Activated CD4-positive, alpha-beta T cell treated with anti-CD3 and anti-CD28 coated beads for 24 hours (primary cell): Measurements from ENCODE around the gene CACNG4.

Experiments
- DNase-seq, 2 donors: peaks; one replicate each; pipeline ENCODE4 v3.0.0-alpha.2; 2020; ENCODE audit warnings: low read depth in 2 of 2

CACNG4 gene

DNA sequence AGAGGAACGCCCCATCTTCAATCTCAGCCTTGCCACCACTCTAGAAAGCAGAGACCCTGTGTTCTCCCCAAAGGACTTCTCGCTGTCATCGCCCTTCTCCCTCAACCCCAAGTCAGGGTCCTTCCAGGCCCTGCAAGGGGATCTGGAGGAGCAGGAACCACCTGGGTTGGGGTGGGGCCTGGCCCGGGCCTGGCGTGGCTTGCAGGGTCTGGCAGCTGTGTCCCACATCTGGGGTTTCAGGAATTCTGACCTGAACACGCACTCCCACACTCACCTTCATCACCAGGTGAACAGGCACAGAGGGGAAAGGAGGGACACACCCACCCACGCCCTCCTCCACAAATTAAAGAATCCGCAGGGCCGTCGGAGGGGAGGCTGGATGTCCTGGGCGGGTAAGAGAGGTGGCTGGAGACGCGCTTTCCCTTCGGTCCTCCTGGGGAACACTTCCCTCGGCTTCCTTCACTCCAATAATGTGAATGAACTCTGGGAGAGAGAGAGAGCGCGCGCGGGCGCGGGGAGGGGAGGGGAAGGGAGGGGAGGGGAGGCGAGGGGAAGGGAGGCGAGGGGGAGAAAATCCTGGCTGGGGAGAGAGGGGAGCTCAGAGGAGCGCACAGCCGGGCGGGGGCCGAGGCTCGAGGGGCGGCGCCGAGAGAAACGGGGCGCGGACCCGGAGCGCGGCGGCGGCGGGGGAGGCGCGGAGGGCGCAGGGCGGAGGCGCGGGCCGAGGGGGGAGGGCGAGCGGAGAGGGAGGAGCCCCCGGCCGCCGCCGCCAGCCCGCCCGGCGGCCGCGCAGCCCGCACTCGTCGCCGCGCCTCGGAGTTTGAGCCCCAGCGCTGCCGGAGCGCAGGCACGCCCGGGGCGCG is at the start of gene CACNG4:
CACNG4 (plus strand) TSS at position 799 of the 863 bp plus-strand sequence. CDS start 205 bp downstream, outside the sequence.
- no peak for DNase-seq

DNA sequence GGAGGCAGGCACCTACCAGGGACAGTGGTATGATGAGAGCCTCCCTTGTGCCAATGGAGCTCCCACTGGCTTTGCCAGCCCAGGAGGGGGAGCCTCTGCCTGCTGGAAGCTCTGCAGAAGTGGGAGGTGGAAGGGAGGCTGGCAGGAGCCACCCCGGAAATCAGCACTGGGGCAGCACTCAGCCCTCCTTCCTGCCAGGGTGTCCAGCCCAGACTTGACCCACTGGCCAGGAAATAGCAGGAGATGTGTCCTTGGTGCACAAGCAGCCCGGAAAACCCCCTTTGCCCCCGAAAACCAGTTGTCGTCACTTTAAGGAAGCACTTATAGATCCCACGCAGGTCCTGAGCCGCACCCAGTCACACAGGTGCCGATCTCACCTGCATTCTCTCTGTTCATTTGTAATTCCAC is 49.3 kb upstream of the CACNG4 start:
- no peak for DNase-seq

DNA sequence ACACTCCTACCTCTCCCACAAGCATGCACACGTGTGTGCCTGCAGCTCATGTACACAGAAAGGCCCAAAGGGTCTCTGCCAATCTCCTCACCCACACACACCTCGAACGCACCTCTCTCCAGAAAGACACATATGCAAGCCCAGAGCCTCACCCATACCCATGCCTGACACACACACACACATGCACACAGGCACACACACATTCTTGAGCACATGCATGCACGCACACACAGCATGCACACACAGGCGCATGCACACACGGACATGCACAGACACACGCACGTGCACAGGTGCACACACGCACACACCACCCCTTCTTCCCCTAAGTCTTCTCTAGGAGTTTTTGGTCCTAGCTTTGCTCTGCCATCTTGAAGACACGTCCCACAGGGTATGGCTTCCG is 48.7 kb upstream of the CACNG4 start:
- no peak for DNase-seq

DNA sequence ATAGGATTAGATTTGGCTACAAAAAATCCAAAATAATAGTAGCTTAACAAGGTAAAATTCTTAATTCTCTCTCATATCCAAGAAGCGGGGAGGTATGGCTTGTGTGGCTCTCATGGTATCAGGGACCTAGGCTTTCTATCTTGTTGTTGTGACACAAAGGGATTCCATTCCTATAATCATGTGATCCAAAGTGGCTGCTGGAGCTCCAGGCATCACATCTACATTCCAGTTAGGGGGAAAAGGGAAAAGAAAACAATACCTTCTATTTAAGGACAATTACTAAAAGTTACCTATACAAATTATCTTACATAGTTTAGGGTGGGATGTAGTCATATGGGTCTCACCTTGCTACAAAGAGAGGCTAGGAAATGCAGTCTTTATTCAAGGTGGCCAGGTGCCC is 47.6 kb upstream of the CACNG4 start:
- no peak for DNase-seq

DNA sequence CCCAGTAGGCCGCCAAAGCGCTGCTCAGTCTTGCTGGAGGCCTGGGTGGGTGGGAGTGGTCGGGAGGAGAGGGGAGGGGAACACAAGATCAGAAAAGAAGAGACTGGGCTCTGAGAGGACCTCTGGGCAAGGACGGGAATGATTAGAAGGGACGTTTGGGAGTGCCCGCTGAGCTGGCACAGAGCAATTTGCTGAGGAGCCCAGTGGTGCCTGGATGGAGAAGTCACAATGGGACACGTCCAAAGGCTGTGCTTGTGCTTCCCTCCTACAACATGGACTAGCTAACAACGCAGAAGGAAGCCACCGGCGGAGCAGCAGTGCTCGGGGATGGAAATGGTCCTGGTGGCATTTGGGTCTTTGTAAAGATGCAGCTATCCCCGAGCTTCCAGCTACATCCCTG is 45.6 kb upstream of the CACNG4 start:
- DNase-seq, result no peak

DNA sequence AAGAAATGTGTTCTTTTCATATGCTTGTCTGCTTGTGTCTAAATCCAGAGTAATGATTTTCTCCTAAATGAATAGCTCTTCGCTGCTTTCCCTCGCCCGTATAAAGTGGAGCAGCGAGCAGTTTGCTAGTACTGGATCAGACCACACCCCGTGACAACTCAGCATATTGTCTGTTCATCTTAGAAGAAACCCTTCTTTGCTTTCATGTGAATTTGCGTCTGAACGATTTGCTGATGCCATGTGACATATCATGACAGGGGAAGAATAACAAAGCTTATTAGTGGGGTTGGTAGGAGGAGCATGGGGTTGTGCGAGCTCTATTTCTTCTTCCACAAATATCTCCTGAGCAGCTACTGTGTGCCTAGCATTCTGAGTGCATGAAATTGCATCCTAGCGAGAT is 44.1 kb upstream of the CACNG4 start:
- no peak for DNase-seq

DNA sequence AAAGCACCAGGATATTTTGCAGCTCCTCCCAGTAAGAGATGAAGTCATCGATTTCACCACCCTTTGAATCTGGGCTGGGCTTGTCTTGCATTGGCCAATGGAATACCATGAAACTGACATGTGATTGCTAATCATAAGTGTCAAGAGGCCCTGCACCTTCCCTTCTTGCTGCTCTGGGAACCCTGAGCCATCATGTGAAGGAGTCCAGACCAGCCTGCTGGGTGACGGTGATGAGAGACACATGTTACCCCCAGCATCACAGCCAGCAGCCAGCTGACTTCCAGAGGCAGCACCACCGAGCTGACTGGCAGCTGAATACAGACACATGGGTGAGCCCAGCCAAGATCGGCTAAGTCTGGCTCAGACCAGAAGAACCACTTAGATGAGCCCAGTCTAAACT is 43.6 kb upstream of the CACNG4 start:
- no peak for DNase-seq

DNA sequence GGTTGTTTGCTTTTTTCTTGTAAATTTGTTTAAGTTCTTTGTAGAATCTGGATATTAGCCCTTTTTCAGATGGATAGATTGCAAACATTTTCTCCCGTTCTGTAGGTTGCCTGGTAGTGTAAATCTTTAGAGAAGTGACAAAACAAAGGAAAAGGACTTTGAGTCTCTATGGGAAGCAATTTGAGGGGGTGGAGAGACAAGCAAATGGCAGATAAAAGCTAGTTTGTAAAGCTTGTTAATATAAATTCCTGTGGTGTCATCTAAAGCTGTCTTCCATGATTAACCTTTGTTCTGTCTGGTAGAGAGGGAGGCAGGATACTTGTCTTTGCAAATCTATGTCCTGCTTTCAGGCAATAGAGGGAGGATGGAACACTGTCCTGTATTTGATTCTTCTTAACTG is 40.6 kb upstream of the CACNG4 start:
- DNase-seq, result no peak

DNA sequence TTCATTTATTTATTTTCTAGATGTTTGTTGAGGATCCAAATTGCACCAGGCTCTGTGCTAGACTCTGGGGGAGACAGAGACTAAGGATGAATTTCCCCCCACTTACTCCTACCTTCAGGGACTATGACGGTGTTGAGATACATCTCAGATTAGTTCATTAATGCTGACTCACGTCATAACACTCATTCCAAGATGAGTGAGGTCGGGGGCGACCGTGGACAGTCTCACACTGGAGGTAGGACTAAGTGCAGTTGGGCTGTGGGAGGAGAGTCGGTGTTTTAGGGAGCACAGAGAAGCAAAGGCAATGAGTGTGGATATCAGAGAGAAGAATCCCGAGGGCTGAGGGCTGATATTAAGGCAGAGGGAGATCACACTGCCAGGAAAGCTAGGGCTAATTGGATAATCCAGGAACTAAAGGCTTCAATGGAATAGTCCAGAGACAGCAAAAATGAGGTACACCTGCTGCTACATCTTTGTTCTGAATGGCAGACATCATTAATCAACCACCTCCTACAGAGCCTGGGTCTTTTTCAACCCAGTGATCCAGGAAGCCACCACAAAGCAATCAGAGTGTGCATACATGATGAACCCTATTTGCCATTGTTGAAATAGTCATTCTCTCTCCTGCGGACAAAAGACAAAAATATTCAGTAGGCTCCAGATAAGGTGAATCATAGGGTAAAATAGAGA is 38.6 kb upstream of the CACNG4 start:
- no peak for DNase-seq

DNA sequence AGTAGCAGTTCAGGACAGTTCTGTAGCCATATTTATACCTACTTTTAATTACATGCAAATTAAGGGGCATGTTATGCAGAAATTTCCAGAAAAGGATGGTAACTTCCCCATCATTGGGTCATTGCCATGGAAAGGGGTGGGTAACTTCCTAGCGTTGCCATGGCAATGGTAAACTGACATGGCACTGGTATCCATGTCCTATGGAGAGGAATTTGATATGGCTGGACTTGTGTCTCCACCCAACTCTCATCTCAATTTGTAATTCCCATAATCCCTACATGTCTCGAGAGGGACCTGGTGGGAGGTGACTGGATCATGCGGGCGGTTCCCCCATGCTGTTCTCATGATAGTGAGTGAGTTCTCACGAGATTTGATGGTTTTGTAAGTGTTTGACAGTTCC is 35.6 kb upstream of the CACNG4 start:
- DNase-seq, result no peak

DNA sequence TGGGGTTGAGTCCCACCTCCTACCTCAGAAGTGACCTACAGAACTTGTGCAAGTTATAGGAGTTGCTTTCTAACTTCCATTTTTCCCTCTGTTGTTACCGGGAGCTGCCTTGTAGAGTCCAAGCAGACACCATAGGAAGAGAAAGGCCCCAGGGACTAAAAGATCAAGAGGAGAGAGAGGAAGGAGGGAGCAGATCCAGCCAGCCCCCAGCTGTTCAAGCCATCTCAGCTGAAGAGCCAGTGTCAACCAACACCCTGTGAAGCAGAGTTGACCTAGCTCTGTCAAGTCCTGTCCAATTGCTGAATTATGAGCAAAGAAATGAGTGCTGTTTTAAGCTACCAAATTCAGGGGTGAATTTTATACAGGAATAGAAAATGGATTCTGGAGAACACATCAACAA is 34.9 kb upstream of the CACNG4 start:
- DNase-seq, result no peak

DNA sequence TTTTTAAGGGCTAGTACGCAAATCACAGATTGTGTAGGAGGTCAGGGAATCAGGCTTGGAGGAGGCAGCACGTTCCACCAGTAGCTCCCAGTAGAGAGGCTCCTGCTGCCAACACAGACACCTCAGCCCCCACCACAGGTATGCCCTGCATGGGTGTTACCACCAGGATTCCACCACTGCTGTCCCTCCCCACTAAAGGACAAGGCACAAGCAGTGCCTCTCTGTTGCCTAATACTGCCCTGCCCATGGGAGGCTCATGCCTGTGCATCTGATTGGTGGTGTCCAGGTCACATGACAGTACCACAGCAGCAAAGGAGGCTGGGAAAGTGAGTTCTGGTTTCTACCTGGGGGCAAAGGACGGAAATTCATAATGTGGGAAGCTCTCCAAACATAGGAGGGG is 33.6 kb upstream of the CACNG4 start:
- no peak for DNase-seq

DNA sequence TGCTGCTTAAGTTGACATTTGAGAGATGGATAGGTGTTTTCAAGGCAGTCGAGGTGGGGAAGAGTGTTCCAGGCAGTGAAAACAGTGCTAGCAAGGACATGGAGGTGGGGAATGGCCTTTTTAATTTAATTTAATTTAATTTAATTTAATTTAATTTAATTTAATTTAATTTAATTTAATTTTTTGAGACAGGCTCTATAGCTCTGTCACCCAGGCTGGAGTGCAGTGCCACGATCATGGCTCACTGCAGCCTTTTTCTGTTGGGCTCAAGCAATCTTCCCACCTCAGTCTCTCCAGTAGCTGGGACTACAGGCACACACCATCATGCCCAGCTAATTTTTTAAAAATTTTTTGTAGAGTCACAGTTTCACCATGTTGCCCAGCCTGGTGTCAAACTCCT is 32.2 kb upstream of the CACNG4 start:
- DNase-seq, result no peak

DNA sequence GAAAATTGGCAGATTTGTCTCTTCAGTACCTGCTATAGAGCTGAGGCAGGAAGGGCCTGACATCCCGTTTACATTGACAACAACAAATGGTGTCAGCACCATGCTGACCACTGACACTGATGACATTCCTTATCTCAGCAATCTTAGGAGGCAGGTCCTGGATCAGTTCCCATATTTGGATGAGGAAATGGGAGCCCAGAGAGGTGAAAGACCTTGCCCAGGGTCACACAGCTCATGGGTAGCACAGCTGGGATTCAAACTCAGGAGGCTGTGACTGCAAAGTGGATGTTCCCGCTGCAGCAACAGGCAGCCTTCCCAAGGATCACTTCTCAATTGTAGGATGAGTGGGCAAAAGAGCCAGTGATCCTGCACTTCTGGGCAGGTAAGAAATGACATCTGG is 30.5 kb upstream of the CACNG4 start:
- no peak for DNase-seq

DNA sequence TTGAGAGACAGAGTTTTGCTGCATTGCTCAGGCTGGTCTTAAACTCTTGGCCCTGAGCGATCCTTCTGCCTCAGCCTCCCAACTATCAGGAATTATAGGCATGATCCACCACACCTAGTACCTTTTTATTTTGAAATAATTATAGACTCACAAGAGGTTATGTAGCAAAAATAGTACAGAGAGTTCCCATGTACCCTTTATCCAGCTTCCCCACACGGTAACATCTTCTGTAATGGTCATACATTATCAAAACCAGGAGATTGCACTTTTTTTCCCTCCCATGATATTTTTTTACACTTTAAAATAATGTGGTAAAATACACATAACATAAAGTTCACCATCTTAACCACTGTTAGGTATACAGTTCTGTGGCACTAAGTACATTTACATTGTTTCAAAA is 28.8 kb upstream of the CACNG4 start:
- DNase-seq, result no peak

DNA sequence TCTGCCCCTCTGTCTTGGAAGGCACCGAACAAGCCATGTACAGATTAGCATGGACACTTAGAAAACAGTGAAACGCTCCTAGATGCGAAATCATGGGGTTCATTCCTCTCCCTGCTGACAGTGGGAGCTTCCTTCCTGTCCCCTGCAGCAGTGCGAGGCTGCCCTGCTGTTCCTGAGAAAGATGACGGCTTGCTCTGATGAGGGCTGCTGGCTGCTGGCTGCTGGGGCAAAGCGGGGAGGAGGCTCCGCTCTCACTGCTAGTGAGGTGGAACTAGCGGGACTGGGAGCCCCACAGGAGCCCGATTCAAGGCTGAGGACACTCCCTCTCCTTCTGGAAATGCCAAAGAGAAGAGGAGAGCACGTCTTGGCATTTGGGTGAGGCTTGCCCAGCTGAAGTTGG is 25.9 kb upstream of the CACNG4 start:
- no peak for DNase-seq

DNA sequence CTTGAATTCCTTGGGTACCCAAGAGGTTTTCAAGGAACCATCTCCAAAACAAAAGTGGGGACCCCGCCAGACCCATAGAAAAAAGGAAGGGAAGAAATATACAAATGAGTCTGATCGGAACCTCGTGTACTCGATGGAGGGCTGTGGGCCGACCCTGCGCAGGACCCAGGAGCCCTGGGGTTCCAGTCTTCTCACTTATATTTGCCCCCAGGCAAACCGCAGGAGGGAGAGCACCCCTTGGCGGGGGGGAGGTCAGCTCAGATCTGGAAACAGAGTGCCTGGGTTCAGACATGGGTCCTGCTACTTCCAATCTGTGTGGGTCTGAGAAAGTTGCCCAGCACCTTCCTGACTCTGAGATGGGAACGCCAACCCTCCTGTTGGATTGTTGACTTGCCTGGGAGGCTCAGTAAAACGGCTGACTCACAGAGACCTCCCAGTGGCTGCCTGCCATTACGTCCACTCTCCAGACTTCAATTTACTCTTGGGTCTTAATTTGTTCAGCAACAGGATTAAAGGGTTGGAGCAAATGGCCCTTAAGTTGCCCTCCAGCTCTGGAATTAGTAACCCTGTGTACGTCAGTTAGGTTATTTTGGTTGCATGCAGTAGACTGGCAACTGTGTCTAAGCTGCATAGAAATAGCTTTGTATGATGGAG is 24.9 kb upstream of the CACNG4 start:
- no peak for DNase-seq

DNA sequence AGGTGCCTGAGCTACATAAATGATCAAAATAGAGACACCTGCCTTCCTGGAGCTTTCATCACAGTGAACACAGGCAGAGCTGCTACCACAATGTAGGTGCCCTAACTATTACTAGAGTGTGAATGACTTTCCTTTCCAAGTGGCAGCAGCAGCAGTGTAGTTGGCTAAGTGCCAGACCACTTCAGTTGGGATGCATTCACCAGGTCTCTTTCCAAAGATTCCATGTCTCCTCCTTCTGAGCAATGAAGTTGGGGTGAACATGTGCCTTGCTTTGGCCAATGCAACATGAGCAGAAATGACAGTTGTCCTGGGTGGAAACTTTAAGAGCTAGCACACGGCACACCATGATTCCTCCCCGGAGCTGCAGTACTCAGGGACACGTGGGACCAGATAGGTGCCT is 23.3 kb upstream of the CACNG4 start:
- no peak for DNase-seq

DNA sequence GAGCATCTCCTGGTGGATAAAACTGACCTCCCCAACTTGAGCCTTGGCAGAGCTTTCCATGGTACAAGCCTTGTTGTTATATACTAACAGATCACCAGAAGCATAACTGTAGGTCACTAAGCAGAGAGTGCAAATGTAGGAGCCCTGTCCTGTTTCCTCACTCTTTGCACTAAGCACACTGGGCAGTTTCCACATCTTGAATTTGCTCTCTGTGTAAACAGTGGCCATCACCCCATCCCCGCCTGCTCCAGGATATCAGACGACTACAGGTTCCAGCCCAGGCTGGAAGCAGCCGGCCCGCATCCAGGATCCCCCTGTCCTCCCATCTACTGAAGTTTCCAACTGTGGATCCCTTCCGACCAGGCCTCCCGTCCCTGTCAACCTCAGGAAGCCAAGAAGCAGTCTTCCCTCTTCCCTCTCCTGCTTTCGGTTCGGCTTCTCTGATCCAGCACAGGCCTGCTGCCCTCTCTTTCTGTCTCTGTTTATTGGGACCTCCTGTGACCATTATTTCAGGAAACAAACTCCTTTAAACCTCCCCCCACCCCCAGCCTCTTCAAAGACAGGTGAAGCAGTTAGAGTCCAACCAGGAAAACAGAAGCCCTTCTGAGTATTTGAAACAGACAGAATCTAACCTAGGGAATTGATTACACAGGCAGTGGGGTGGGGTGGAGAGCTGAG is 22.6 kb upstream of the CACNG4 start:
- no peak for DNase-seq

DNA sequence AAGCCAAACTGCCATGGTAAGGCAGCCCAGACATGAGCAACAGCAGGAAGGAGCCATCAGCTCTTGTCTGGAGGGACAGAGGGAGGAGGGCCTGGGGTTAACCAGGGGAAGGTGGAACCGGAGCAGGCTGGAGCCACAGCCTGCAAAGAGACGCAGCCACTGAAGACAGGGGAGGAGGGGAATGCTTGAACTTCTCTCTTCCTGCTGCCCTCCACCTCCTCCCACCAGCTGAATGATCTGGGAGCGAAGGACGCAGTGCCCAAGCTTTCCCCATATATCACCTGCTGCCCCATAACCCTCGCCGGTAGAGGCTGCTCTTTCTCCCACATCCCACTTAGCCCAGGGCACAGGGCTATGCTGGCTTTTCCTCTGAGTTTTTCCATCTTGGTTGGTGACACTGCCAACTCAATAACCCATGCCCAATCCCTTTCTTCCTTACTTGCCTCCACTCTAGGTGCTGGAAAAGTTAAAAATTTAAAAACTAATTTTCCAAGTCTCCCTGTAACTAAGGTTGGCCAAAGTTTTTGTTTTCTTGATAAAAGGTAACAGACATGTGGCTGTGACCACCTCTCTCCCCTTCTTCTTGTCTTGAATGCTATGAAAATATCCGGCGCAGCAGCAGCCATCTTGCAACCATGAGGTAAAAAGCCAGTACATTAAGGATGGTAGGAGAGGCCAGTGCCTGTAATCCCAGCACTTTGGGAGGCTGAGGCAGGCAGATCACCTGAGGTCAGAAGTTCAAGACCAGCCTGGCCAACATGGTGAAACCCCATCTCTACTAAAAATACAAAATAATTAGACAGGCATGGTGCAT is 21.8 kb upstream of the CACNG4 start:
- no peak for DNase-seq

DNA sequence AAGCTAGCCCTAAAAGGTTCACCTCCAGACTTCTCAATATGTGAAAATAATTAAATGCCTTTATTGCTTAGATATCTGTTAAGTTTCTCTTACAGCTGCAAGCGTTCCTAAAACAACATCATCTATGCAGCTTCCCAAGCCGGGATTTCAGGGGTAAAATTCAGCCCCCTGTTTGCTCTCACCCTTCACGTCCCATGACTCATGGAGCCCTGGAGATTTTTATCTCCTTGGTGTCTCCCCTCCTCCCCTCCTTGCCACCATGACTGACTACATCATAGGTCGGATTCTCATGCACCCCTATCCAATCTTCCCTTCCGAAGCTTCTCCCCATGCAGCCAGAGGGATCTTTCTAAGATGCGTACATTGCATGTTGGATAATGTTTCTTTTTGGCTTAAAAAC is 21.0 kb upstream of the CACNG4 start:
- DNase-seq, result no peak
